ENCODE data around the gene PRKD1. TPM values are rescaled to one million over a fixed set of nuclear protein-coding genes. Genes with fewer than 3 reads are reported as not detected.

PRKD1 gene
- total RNA-seq, 1 donor from 2014 or later = not detected

DNA sequence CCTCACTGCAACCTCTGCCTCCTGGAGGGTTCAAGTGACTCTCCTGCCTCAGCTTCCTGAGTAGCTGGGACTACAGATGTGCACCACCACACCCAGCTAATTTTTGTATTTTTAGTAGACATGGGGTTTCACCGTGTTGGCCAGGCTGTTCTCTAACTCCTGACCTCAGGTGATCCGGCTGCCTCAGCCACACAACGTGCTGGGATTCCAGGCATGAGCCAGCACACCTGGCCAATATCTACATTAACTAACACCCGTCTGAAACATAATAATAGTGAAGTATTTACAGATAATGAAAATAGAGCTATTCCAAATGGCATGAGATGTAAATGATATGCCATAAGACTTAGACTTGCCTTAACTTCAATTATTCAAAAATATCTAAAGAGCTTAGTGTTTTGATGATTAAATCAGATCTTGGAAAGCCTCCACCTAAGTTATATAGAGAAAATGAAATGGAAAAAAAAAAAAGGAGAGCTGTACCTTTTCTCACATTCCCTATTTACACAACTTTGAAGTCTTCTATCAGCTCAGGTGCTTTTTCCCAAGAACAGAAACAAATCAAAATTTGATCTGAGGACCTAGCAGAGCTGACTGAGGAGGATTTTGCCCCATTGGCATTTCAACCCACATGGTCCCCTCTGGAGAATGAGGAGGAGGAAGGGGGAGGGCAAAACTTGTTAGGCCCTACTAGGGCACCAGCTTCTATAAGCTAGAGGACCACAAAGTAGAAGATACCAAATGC, 309.2 kb downstream of the PRKD1 start:
- intact Hi-C loops (cut with micrococcal nuclease) = no loop called here

DNA sequence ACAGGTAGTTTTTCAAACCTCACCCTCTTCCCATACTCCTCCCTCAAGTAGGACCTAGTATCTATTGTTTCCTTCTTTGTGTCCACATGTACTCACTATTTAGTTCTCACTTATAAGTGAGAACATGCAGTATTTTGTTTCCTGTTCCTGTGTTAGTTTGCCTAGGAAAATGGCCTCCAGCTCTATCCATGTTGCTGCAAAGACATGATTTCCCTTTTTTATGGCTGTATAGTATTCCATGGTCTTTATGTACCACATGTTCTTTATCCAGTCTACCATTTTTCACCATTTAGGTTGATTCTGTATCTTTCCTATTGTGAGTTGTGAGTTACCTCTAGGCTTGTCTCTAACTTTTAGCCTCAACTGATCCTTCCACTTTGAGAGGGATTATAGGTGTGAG, 310.7 kb downstream of the PRKD1 start:
- intact Hi-C loops (cut with micrococcal nuclease) = no loop called here

- intact Hi-C loops (cut with micrococcal nuclease) = no loop called here
Observed at GRCh38 chr14:29608861-29609260, 318.8 kb downstream of the PRKD1 start.

GRCh38 chr14:29607169-29607568, 320.5 kb downstream of the PRKD1 start:
- intact Hi-C loops (cut with micrococcal nuclease) = no loop called here

GRCh38 chr14:29603696-29604095, 324.0 kb downstream of the PRKD1 start:
- intact Hi-C loops (cut with micrococcal nuclease) = no loop called here

- intact Hi-C loops (cut with micrococcal nuclease) = no loop called here
Observed at GRCh38 chr14:29601616-29602015, 326.0 kb downstream of the PRKD1 start.

- intact Hi-C loops (cut with micrococcal nuclease) = no loop called here
Observed at GRCh38 chr14:29587761-29588470, 339.7 kb downstream of the PRKD1 start.

GRCh38 chr14:29587046-29587445, 340.6 kb downstream of the PRKD1 start:
- intact Hi-C loops (cut with micrococcal nuclease) = no loop called here

DNA sequence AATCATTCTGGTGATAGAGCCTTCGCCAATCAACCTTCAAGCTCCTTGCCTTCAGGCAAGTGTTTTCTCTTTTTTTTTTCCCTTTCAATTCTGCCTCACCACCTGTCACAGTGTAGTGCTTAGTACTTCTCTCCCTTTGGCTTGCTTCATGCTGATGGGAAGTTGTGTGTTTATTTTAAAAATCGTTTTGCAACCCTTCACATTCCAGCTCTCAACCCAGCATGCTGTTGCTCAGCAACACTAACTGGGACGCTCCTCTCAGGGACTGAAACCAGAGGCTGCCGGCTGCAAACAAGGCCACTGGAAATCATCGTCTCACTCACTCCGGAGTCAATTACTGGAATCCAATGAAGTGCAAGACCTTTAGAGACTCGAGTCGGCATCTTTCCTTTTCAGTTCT, 342.7 kb downstream of the PRKD1 start:
- intact Hi-C loops (cut with micrococcal nuclease) = no loop called here

- intact Hi-C loops (cut with micrococcal nuclease) = no loop called here
Observed at GRCh38 chr14:29580763-29581162, 346.9 kb downstream of the PRKD1 start.

- intact Hi-C loops (cut with micrococcal nuclease) = no loop called here
Observed at GRCh38 chr14:29579838-29580237, 347.8 kb downstream of the PRKD1 start.

DNA sequence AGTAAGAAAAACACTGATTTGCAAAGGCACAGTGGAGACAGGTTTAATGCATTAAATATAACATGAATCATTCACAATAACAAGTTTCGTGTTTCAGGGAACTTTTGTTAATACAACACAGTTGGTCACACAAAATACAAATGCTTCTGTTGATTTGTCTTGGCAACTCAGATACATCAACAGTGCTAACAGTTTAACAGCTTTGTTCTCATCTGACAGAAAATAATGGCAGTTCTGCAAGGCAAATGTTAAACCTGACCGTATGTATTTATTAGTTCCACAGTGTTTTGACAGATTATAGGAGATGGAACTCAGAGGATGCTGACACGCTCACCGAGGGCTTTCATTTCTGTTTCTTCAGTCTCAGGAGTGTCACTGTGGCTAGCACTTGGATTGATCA, 350.7 kb downstream of the PRKD1 start:
- intact Hi-C loops (cut with micrococcal nuclease) = no loop called here

- intact Hi-C loops (cut with micrococcal nuclease) = no loop called here
Observed at GRCh38 chr14:29569194-29569593, 358.5 kb downstream of the PRKD1 start.

DNA sequence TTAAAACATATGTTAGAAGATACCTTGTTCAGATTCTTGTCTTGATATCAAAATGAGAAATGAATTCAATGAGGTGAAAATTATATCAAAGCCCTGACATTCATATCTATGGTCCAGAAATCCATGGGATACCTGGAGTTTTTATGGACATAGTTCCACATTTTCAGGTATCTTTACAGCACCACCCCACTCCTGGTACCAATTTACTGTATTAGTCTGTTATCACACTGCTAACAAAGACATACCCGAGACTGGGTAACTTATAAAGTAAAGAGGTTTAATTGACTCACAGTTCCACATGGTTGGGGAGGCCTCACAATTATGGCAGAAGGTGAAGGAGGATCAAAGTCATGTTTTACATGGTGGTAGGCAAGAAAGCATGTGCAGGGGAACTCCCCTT, 361.5 kb downstream of the PRKD1 start:
- intact Hi-C loops (cut with micrococcal nuclease) = no loop called here

DNA sequence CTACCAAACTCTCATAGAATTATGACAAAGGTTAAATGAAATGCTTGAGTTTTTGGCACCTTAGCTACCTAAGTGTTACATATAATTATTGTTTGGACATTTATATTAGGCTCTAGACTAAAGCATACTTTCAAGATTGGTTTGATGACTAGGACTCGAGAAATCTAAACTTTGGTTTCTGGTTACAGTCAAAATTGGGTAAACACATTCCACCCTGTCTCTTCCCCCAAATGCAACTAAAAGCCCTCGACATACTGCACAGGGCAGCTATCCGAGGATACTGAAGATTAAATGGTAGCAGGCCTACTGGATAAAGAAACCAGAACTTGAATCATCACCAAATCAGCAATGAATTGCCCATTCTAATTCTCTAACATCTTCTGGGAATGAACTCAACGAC, 369.1 kb downstream of the PRKD1 start:
- intact Hi-C loops (cut with micrococcal nuclease) = no loop called here

- intact Hi-C loops (cut with micrococcal nuclease) = no loop called here
Observed at GRCh38 chr14:29554335-29554734, 373.3 kb downstream of the PRKD1 start.

GRCh38 chr14:29553427-29553826, 374.2 kb downstream of the PRKD1 start:
- intact Hi-C loops (cut with micrococcal nuclease) = no loop called here

DNA sequence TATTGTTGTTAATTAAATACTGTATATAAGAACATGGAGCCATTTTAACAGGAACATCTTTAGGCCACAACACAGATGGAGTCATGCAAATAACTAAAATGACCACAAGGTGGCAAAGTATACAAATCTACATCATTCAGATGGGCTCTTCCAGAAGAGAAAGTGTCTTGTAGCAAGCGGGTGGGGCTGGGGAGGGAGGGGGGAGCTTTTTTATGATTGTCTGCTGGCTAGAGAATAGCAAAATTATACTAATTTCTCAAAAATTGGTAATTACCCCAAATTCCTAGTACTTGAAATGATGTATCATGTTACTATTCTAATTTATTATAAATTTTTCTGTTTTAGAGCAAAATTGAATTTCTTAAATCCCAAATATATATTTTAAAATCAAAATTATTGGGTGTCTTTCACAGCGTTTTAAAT, 378.7 kb downstream of the PRKD1 start:
- intact Hi-C loops (cut with micrococcal nuclease) = no loop called here

- intact Hi-C loops (cut with micrococcal nuclease) = no loop called here
Observed at GRCh38 chr14:29545714-29546113, 381.9 kb downstream of the PRKD1 start.

DNA sequence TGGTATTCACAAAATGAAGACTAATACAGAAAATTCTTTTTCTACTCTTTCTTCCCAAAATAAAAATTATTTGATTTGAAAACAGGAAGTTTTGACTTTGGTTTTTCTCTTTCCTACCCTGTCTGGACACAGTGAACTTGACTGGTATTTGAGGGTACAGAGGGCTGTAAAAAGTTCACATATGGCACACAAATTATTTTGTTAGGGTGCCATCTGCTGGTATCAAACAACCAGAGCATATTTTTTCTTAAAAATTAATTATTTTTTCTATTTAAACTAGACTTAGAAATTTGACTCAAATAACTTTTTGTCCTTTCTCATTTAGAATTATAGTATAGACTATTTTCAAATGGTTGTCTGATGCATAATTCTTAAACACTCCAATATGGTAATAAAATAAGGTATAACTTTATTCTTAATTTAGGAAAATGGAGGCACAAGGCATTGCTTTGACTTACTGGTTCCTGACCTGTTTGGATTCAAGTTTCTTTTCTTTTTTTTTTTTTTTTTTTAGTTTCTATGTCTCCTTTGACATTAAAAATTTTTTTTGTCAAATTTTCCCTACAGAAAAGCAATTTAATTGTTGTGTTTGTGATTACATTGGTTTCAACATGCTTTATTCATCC, 390.6 kb downstream of the PRKD1 start:
- intact Hi-C loops (cut with micrococcal nuclease) = loop anchor here (2.0 kb wide), 1 partner anchor 786 kb away; no protein-coding TSS in a partner anchor

DNA sequence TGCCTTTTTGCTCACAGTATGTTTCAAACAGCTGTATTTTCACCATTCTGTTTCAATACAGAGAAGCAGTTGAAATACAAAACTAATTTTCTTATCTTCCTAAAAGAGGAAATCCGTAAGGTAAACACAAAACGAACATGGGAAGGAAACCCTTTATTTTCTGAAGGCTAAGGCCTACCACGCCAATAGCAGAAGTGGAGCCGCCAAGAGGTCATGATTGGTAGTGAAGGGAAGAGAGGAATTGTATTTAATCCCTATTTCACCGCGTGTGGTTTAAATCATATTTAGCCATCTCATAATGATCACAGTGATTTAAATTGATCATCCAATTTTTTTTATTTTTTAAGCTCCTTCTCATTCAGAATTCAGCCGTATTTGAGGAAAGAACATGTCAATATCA, 398.2 kb downstream of the PRKD1 start:
- intact Hi-C loops (cut with micrococcal nuclease) = no loop called here

- intact Hi-C loops (cut with micrococcal nuclease) = no loop called here
Observed at GRCh38 chr14:29528889-29529288, 398.8 kb downstream of the PRKD1 start.
